Measurements from ENCODE around the gene RNF220.

RNF220 gene

DNA sequence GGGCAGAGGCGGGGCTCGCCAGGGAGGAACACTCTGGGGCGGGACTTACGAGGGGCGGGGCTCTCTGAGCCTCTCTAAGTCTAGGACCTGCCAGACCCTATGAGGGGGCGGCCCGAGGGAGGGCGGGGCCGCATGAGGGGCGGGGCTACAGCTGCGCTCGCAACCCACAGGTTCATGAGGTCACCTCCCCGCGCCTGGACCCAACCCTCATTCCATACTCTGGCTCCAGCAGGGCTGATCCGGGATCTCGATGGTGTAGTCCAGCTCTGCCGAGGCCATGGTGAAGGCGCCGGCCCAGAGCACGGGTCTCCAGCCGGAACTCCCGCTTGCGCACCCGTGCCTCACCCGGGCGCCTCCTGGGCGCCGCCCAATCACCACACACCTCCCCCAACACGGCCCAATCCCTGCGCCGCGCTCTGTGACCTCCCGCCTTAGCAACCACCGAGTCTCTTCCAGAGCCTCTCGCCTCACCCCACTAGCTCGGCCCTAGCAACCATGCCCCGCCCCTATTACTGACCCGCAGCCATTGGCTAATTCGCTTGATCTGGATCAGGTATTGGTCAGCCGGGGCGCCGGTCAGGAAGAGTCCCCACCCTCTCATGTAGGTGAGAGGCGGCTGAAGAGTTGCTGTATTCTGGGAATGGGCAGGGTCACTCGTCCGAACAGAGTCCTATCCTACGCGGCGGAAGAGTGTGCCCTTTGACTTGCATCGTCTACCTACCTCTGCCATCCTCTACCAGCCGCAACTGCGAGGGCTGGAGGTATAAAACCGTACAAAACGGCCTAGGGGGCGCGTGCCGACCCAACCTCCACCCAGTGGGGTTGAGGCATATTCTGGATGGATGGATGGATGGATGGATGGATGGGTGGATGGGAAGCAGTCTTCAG, 269.3 kb downstream of the RNF220 start, which contains the start of the genes ARMH1 and TMEM53:
ARMH1 (plus strand) TSS at position 602 of the 888 bp plus-strand sequence. CDS start 14,984 bp downstream, outside the sequence.
TMEM53 (minus strand) TSS at position 369 of the 888 bp plus-strand sequence; CDS start at position 279, 90 bp downstream.
- peak within 1 kb of the TSS; percentile 88 for H3K27ac ChIP-seq (ENCODE audit: low read length)
- H3K27me3 ChIP-seq (ENCODE audit: control insufficient read depth in 1 of 2, insufficient read depth in 2 of 2, low read length in 2 of 2) = no peaks in the 10 kb centered on the region
- H3K4me1 ChIP-seq (ENCODE audit: control insufficient read depth, insufficient read depth, low read length) = peaks cover 25% of the 10 kb centered on the region
- no peaks in the 10 kb centered on the region for H3K36me3 ChIP-seq (ENCODE audit: control insufficient read depth in 2 of 2, insufficient read depth in 2 of 2, low read length in 2 of 2)
- H3K4me3 ChIP-seq (ENCODE audit: low read length in 2 of 2) = peak within 1 kb of the TSS; percentile 85 to 88
- no peaks in the 10 kb centered on the region for H3K9me3 ChIP-seq (ENCODE audit: control insufficient read depth in 2 of 2, low read length in 2 of 2)
- peak within 1 kb of the TSS; percentile 75 to 90 for H3K9ac ChIP-seq (ENCODE audit: low read length in 2 of 2)

DNA sequence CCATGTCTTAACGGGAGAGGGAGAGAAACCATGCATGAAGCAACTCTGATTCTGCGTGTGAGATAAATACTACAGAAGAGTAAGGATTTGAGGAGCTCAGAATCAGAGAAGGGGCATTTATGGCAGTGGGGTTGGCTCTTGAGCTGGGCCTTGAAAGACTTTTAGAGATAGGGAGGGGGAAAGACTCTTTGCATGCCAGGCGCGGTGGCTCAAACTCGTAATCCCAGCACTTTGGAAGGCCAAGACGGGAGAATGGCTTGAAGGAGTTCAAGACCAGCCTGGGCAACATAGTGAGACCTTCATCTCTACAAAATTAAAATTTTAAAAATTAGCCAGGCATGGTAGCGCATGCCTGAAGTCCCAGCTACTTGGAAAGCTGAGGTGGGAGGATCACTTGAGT, 270.1 kb downstream of the RNF220 start:
- no peaks in the 10 kb centered on the region for H3K27me3 ChIP-seq (ENCODE audit: control insufficient read depth in 1 of 2, insufficient read depth in 2 of 2, low read length in 2 of 2)
- peaks cover 25% of the 10 kb centered on the region for H3K4me1 ChIP-seq (ENCODE audit: control insufficient read depth, insufficient read depth, low read length)
- H3K27ac ChIP-seq (ENCODE audit: low read length) = peak overlapping the region; percentile 88
- no peaks in the 10 kb centered on the region for H3K36me3 ChIP-seq (ENCODE audit: control insufficient read depth in 2 of 2, insufficient read depth in 2 of 2, low read length in 2 of 2)
- H3K4me3 ChIP-seq (ENCODE audit: low read length in 2 of 2) = peak overlapping the region; percentile 77 to 88
- peak overlapping the region in 1 of 2 donors; percentile 75 for H3K9ac ChIP-seq (ENCODE audit: low read length in 2 of 2)
- no peaks in the 10 kb centered on the region for H3K9me3 ChIP-seq (ENCODE audit: control insufficient read depth in 2 of 2, low read length in 2 of 2)

DNA sequence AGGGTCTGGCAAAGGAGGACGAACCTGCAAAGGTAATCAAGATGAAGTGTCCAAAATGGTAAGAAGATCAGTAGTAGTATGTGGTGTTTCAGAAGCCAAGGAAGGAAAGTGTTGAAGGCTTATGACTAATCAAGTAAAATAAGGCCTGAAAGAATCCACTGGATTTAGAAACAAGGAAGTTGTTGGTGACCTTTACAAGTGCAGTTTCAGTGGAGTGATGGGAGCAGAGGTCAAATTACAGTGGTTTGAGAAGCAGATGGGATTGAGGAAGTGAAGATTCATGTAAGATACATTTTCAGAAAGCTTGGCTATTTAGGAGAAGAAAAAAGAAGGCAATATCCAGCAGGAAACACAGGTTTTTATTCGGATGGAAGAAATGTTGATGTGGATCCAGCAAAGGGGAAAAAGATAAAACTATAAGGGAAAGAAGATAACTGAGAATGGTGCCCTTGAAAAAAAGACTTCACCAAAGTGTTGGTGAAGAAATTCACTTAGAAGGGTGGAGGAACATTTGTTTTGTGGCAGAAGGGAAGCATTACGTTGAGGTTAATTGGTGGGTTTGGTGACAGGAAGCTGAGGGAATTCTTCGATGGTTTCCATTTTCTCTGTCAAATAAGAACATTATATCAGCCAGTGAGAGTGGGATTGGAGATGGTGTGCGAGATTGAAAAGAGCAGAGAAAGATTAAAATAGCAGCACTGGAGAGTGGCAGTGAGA, 271.6 kb downstream of the RNF220 start:
- Histone ChIP-seq H3K9ac (ENCODE audit: low read length in 2 of 2) (no peak overlapping the region), H3K27ac (ENCODE audit: low read length) (no peak overlapping the region), H3K4me3 (ENCODE audit: low read length in 2 of 2) (no peak overlapping the region), H3K9me3 (ENCODE audit: control insufficient read depth in 2 of 2, low read length in 2 of 2) (no peaks in the 10 kb centered on the region), H3K27me3 (ENCODE audit: control insufficient read depth in 1 of 2, insufficient read depth in 2 of 2, low read length in 2 of 2) (no peaks in the 10 kb centered on the region), H3K4me1 (ENCODE audit: control insufficient read depth, insufficient read depth, low read length) (peaks cover 25% of the 10 kb centered on the region), H3K36me3 (ENCODE audit: control insufficient read depth in 2 of 2, insufficient read depth in 2 of 2, low read length in 2 of 2) (no peaks in the 10 kb centered on the region)

DNA sequence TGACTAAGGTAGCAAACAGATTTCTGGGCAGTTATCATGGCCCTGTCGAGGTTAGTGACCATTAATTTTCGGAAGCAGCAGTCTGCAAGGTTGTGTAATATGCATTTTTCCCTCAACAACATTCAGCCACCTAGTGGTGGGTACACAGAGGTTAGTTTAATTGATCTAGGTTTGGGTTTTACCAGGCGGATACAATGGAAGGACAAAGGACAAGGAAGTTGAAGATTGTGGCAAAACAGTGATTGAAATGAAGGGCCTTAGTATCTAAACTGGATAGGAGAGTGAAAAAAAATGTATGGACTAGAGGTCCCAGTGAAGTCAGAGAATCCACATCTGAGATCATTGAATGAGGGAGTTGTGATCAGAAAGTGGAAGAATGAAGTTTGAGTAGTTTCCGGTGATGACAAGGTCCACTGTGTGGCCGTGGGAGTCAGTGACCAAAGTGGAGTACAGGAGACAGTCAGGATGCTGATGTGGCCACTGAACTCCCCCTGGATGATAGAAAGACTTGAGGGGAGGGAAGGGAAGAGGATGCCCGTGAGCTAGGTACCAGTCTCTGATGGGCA, 272.2 kb downstream of the RNF220 start:
- H3K27me3 ChIP-seq (ENCODE audit: control insufficient read depth in 1 of 2, insufficient read depth in 2 of 2, low read length in 2 of 2) = no peaks in the 10 kb centered on the region
- H3K9me3 ChIP-seq (ENCODE audit: control insufficient read depth in 2 of 2, low read length in 2 of 2) = no peaks in the 10 kb centered on the region
- H3K27ac ChIP-seq (ENCODE audit: low read length) = no peak overlapping the region
- H3K9ac ChIP-seq (ENCODE audit: low read length in 2 of 2) = no peak overlapping the region
- H3K36me3 ChIP-seq (ENCODE audit: control insufficient read depth in 2 of 2, insufficient read depth in 2 of 2, low read length in 2 of 2) = no peaks in the 10 kb centered on the region
- H3K4me3 ChIP-seq (ENCODE audit: low read length in 2 of 2) = no peak overlapping the region
- H3K4me1 ChIP-seq (ENCODE audit: control insufficient read depth, insufficient read depth, low read length) = peaks cover 21% of the 10 kb centered on the region

DNA sequence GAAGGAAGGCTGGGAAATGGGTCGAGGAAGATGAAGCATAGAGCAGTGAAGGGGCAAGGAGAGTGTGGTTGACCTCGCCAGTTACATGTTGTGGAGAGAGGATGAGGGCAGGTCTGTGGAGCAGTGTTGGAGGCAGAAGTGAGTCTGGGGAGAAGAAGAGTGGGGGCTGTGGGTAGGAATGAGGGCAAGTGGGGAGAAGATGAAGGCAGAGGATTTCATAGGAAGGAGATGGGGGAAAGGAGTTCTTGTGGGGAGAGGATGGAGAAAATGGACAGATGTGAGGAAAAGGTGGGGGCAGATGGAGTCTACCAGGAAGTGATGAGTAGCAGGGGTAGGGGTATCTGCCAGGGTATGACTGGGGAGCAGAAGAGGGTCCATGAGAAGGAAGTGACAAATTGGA, 273.1 kb downstream of the RNF220 start:
- H3K27ac ChIP-seq (ENCODE audit: low read length) = no peak overlapping the region
- H3K4me3 ChIP-seq (ENCODE audit: low read length in 2 of 2) = no peak overlapping the region
- no peak overlapping the region for H3K9ac ChIP-seq (ENCODE audit: low read length in 2 of 2)
- H3K27me3 ChIP-seq (ENCODE audit: control insufficient read depth in 1 of 2, insufficient read depth in 2 of 2, low read length in 2 of 2) = no peaks in the 10 kb centered on the region
- no peaks in the 10 kb centered on the region for H3K36me3 ChIP-seq (ENCODE audit: control insufficient read depth in 2 of 2, insufficient read depth in 2 of 2, low read length in 2 of 2)
- no peaks in the 10 kb centered on the region for H3K9me3 ChIP-seq (ENCODE audit: control insufficient read depth in 2 of 2, low read length in 2 of 2)
- H3K4me1 ChIP-seq (ENCODE audit: control insufficient read depth, insufficient read depth, low read length) = peaks cover 13% of the 10 kb centered on the region

DNA sequence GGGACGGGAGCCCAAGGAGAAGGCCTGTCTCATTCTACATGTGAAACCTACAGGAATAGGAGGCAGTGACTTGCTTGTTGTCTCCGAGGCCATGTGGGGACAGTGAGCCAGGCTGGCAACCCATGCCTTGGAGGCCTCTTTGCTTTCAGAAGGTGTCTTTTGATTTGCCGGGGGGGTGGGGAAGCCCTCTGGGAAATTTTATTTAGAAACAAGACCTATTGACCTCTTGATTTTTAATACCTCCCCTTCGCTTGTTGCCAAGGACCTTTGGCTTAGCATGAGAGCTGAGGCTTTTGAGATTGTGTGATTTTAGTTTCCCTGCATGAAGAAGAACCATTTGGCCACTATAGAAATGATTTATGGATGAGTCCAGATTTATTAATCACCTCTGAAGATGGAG, 273.6 kb downstream of the RNF220 start:
- Histone ChIP-seq H3K27me3 (ENCODE audit: control insufficient read depth in 1 of 2, insufficient read depth in 2 of 2, low read length in 2 of 2) (no peaks in the 10 kb centered on the region), H3K4me3 (ENCODE audit: low read length in 2 of 2) (no peak overlapping the region), H3K27ac (ENCODE audit: low read length) (no peak overlapping the region), H3K36me3 (ENCODE audit: control insufficient read depth in 2 of 2, insufficient read depth in 2 of 2, low read length in 2 of 2) (no peaks in the 10 kb centered on the region), H3K9me3 (ENCODE audit: control insufficient read depth in 2 of 2, low read length in 2 of 2) (no peaks in the 10 kb centered on the region), H3K9ac (ENCODE audit: low read length in 2 of 2) (no peak overlapping the region), H3K4me1 (ENCODE audit: control insufficient read depth, insufficient read depth, low read length) (peaks cover 8% of the 10 kb centered on the region)

DNA sequence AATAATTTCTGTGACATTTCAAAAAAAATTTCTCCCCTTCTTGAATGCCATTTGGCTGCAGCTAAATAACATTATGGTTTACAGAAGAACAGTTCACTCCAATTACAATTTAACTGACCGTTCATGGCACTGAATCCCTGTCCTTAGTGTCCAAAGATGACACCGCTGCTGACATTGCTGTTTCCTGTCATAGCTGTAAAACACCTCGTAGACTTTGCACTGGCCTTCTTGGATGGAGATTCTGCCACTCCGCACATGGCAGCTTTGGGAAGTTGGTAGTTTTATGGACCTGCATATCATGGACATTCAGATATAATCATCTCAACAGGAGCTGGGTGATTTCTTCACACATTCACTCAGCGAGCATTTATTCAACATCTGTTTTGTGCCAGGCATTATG, 274.4 kb downstream of the RNF220 start:
- no peak overlapping the region for H3K4me3 ChIP-seq (ENCODE audit: low read length in 2 of 2)
- no peaks in the 10 kb centered on the region for H3K27me3 ChIP-seq (ENCODE audit: control insufficient read depth in 1 of 2, insufficient read depth in 2 of 2, low read length in 2 of 2)
- no peak overlapping the region for H3K27ac ChIP-seq (ENCODE audit: low read length)
- peaks cover 7% of the 10 kb centered on the region for H3K4me1 ChIP-seq (ENCODE audit: control insufficient read depth, insufficient read depth, low read length)
- H3K9me3 ChIP-seq (ENCODE audit: control insufficient read depth in 2 of 2, low read length in 2 of 2) = no peaks in the 10 kb centered on the region
- H3K9ac ChIP-seq (ENCODE audit: low read length in 2 of 2) = no peak overlapping the region
- no peaks in the 10 kb centered on the region for H3K36me3 ChIP-seq (ENCODE audit: control insufficient read depth in 2 of 2, insufficient read depth in 2 of 2, low read length in 2 of 2)

DNA sequence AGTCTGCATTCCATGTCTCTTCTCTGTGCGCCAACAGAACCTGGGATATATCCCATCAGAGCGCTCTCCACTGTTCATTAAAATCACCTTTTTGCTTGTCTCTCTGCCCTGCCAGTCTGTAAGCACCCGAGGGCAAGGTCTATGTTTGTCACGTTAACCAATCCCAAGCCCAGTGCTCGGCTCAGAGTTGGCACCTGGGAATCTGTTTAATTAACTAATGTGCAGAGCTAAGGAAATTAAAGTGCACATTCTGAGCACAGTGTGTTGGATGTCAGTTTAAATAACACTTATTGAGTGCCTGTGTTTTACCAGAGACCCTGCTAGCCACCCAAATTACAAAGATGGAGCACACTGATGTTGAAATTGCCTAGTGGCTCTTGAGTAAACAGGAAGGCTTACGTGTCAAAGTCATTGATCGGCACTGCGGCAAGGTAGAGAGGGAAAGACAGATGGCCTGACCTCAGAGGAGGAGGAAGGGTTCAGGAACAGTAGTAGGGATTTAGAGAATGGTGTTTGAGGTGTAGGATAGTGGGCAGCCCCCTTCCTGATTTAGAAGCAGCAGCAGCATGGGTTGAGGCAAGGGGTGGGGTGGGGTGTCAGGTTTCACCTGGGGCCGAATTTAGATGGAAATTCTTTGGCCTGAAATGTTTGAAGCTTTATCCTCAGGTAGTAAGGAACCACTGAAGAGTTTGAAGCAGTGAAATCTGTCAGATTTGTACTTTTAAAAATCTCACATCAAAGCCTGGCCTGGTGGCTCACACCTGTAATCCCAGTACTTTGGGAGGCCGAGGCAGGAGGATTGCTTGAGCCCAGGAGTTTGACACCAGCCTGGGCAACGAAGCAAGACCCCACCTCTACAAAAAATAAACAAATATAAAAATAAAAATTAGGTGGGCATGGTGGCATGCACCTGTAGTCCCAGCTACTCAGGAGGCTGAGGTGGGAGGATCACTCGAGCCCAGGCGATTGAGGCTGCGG, 277.1 kb downstream of the RNF220 start:
- Histone ChIP-seq H3K4me3 (ENCODE audit: low read length in 2 of 2) (no peak overlapping the region), H3K27ac (ENCODE audit: low read length) (no peak overlapping the region)

DNA sequence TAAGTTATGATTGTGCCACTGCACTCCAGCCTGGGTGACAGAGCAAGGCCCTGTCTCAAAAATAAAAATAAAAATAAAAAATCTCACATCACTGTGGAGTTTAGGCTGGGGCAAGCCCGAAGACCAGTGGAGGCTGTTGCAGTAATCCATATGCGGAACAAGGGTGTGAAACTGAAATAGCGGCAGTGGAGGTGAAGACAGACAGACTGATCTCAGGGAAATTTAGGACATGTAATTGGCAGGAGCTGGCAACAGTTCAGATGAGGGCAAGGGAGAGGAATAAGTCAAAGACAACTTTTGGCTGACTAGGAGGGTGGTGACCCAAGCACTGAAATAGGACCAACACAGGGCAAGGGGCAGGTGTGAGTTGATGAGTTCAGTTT, 277.8 kb downstream of the RNF220 start:
- no peaks in the 10 kb centered on the region for H3K27me3 ChIP-seq (ENCODE audit: control insufficient read depth in 1 of 2, insufficient read depth in 2 of 2, low read length in 2 of 2)
- H3K4me3 ChIP-seq (ENCODE audit: low read length in 2 of 2) = no peak overlapping the region
- no peaks in the 10 kb centered on the region for H3K9me3 ChIP-seq (ENCODE audit: control insufficient read depth in 2 of 2, low read length in 2 of 2)
- no peaks in the 10 kb centered on the region for H3K36me3 ChIP-seq (ENCODE audit: control insufficient read depth in 2 of 2, insufficient read depth in 2 of 2, low read length in 2 of 2)
- H3K9ac ChIP-seq (ENCODE audit: low read length in 2 of 2) = no peak overlapping the region
- no peak overlapping the region for H3K27ac ChIP-seq (ENCODE audit: low read length)
- H3K4me1 ChIP-seq (ENCODE audit: control insufficient read depth, insufficient read depth, low read length) = no peaks in the 10 kb centered on the region

More for the DNA sequence above, 277.1 kb downstream of the RNF220 start:
- H3K4me1 ChIP-seq (ENCODE audit: control insufficient read depth, insufficient read depth, low read length) = no peaks in the 10 kb centered on the region
- H3K9me3 ChIP-seq (ENCODE audit: control insufficient read depth in 2 of 2, low read length in 2 of 2) = no peaks in the 10 kb centered on the region
- no peaks in the 10 kb centered on the region for H3K36me3 ChIP-seq (ENCODE audit: control insufficient read depth in 2 of 2, insufficient read depth in 2 of 2, low read length in 2 of 2)
- no peak overlapping the region for H3K9ac ChIP-seq (ENCODE audit: low read length in 2 of 2)
- H3K27me3 ChIP-seq (ENCODE audit: control insufficient read depth in 1 of 2, insufficient read depth in 2 of 2, low read length in 2 of 2) = no peaks in the 10 kb centered on the region

DNA sequence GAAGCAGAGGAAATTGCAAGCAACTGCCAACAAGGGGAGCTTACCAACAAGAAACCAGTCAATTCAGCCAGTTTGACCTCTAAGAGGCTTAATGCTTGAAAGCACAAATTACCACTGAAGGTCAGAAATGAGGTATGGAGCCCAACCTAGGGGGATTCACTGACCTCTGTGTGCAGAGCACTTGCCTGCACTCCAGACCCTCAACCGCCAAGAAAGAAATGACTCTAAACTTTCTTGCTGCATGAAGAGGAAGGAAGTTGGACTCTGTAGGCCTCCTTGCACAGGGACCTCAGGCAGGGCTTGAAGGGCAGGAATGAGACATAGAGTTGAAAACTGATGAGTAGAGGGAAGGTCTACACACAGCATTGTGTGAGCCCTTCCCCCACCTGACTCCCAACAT, 279.5 kb downstream of the RNF220 start:
- Histone ChIP-seq H3K4me3 (ENCODE audit: low read length in 2 of 2) (no peak overlapping the region), H3K36me3 (ENCODE audit: control insufficient read depth in 2 of 2, insufficient read depth in 2 of 2, low read length in 2 of 2) (no peaks in the 10 kb centered on the region), H3K9ac (ENCODE audit: low read length in 2 of 2) (no peak overlapping the region), H3K27ac (ENCODE audit: low read length) (no peak overlapping the region), H3K4me1 (ENCODE audit: control insufficient read depth, insufficient read depth, low read length) (no peaks in the 10 kb centered on the region), H3K27me3 (ENCODE audit: control insufficient read depth in 1 of 2, insufficient read depth in 2 of 2, low read length in 2 of 2) (no peaks in the 10 kb centered on the region), H3K9me3 (ENCODE audit: control insufficient read depth in 2 of 2, low read length in 2 of 2) (no peaks in the 10 kb centered on the region)

All from stomach smooth muscle (tissue), 2 donors.